BE2C (cell line): Measurements from ENCODE around the gene POLDIP2.

Experiments used
- DNase-seq: peaks from one replicate; pipeline ENCODE4 v3.0.0-alpha.2; 2020
- H3K27me3 ChIP-seq: fragments of 250-450 bp; sonication (Bioruptor Pico); 2 replicates; pipeline ENCODE4 v1.5.1; 2020; ENCODE audit warnings: mild to moderate bottlenecking
- H3K36me3 ChIP-seq: fragments of 250-450 bp; sonication (Bioruptor Pico); 2 replicates; pipeline ENCODE4 v1.5.1; 2020; ENCODE audit warnings: mild to moderate bottlenecking
- H3K4me1 ChIP-seq: fragments of 250-450 bp; sonication (Bioruptor Pico); 2 replicates; pipeline ENCODE4 v1.5.1; 2020
- H3K4me3 ChIP-seq: 2 replicates; pipeline ENCODE4 v1.5.1; 2011; ENCODE audit warnings: low read depth, low read length
- H3K9me3 ChIP-seq: fragments of 250-450 bp; sonication (Bioruptor Pico); 2 replicates; pipeline ENCODE4 v1.5.1; 2020
- TF ChIP-seq, protein P1 (sequence below): IDR thresholded peaks from 2 replicates; pipeline ENCODE4 v1.5.1; 2012; ENCODE audit warnings: mild to moderate bottlenecking, low read depth, low read length

The POLDIP2 gene

GRCh38 chr17:28369684-28370034 is 12.3 kb upstream of the POLDIP2 start:
- Histone ChIP-seq H3K4me1 (peaks cover 5% of the 10 kb centered on the region; the same call in 1 of the 2 replicates), H3K36me3 (no peaks in the 10 kb centered on the region), H3K4me3 (no peak overlapping the region), H3K9me3 (no peaks in the 10 kb centered on the region), H3K27me3 (no peaks in the 10 kb centered on the region)
- TF ChIP-seq, protein P1, sequence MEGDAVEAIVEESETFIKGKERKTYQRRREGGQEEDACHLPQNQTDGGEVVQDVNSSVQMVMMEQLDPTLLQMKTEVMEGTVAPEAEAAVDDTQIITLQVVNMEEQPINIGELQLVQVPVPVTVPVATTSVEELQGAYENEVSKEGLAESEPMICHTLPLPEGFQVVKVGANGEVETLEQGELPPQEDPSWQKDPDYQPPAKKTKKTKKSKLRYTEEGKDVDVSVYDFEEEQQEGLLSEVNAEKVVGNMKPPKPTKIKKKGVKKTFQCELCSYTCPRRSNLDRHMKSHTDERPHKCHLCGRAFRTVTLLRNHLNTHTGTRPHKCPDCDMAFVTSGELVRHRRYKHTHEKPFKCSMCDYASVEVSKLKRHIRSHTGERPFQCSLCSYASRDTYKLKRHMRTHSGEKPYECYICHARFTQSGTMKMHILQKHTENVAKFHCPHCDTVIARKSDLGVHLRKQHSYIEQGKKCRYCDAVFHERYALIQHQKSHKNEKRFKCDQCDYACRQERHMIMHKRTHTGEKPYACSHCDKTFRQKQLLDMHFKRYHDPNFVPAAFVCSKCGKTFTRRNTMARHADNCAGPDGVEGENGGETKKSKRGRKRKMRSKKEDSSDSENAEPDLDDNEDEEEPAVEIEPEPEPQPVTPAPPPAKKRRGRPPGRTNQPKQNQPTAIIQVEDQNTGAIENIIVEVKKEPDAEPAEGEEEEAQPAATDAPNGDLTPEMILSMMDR: no peak
- no peak for DNase-seq

- TF ChIP-seq, protein P1: no peak
- Histone ChIP-seq H3K27me3 (no peaks in the 10 kb centered on the region), H3K36me3 (no peaks in the 10 kb centered on the region), H3K4me3 (no peak overlapping the region), H3K4me1 (peaks cover 5% of the 10 kb centered on the region; the same call in 1 of the 2 replicates), H3K9me3 (no peaks in the 10 kb centered on the region)
- DNase-seq: no peak
These were observed 11.8 kb upstream of the POLDIP2 start for GRCh38 chr17:28368915-28369683.

- H3K4me3 ChIP-seq: no peak overlapping the region
- no peaks in the 10 kb centered on the region for H3K36me3 ChIP-seq
- DNase-seq: no peak
- peaks cover 5% of the 10 kb centered on the region; the same call in 1 of the 2 replicates for H3K4me1 ChIP-seq
- no peaks in the 10 kb centered on the region for H3K27me3 ChIP-seq
- no peaks in the 10 kb centered on the region for H3K9me3 ChIP-seq
- TF ChIP-seq, protein P1: no peak
These were observed 11.0 kb upstream of the POLDIP2 start for GRCh38 chr17:28368306-28368831.

DNA sequence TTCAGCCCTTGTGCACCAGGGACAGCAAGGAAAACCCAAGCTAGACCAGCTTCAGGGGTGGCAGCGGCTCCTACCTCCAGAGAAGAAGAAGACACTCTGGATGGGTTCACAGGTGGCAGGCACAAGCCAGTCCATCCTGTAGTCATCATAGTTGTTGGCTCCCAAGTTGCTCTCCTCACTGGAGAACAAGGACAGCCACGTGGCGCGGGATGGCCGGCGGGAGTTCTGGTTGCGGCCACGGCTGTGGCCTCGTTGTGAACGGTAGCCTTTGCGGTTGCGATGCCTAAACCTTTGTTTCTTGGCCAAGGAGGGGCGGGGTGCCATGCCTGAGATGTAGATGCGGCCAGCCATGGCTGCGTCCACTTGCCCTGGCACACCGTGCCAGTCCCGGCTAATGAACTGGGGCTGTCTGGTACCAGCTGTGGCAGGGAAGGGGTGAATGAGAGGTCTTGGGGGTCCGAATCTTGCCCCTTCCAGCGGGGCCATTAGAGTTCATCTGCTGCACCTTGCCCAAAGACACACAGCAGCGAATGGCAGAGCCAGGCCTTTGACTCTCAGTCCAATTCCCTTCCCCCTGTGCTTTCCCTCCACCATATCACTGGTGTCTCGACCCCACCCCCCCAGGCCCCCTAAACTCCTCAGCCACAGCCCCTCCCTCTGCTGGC is 10.4 kb upstream of the POLDIP2 start:
- TF ChIP-seq, protein P1: no peak
- Histone ChIP-seq H3K9me3 (no peaks in the 10 kb centered on the region), H3K36me3 (no peaks in the 10 kb centered on the region), H3K4me1 (peaks cover 5% of the 10 kb centered on the region; the same call in 1 of the 2 replicates), H3K27me3 (no peaks in the 10 kb centered on the region), H3K4me3 (no peak overlapping the region)
- DNase-seq: no peak

DNA sequence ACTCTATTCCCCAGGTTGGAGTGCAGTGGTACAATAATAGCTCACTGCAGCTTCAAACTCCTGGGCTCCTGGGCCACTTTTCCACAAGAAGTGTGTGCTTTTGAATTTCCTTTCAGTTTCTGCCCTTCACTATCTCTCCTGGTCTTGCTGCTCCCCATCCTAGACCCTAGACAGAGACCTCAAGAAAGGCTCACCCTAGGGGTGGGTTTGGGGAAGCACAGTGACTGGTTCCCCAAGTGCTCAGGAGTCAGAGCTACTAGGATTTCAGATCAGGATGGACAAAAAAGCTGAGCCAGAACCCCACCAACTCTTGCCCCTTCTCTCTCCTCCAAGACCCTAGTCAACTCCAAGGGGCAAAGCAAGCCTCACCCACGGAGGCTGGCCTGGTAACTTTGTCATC is 9.3 kb upstream of the POLDIP2 start:
- TF ChIP-seq, protein P1: no peak
- no peaks in the 10 kb centered on the region for H3K9me3 ChIP-seq
- no peak for DNase-seq

GRCh38 chr17:28365487-28365886 is 8.2 kb upstream of the POLDIP2 start:
- Histone ChIP-seq H3K4me3 (no peak overlapping the region), H3K4me1 (peaks cover 2% of the 10 kb centered on the region; the same call in 1 of the 2 replicates), H3K27me3 (no peaks in the 10 kb centered on the region), H3K9me3 (no peaks in the 10 kb centered on the region), H3K36me3 (0 out of 2 replicates have a peak, but pooled peaks cover 3% of the 10 kb centered on the region)
- TF ChIP-seq, protein P1: no peak
- DNase-seq: no peak

More for the DNA sequence above, 9.3 kb upstream of the POLDIP2 start:
- Histone ChIP-seq H3K36me3 (no peaks in the 10 kb centered on the region), H3K27me3 (no peaks in the 10 kb centered on the region), H3K4me1 (peaks cover 5% of the 10 kb centered on the region; the same call in 1 of the 2 replicates), H3K4me3 (no peak overlapping the region)
